ENCODE measurements around the gene ATP2B3. TPM values are rescaled to one million over a fixed set of nuclear protein-coding genes. Genes with fewer than 3 reads are reported as not detected.

ATP2B3 gene
- total RNA-seq, 1 donor from 2014 or later = 0.10 TPM

DNA sequence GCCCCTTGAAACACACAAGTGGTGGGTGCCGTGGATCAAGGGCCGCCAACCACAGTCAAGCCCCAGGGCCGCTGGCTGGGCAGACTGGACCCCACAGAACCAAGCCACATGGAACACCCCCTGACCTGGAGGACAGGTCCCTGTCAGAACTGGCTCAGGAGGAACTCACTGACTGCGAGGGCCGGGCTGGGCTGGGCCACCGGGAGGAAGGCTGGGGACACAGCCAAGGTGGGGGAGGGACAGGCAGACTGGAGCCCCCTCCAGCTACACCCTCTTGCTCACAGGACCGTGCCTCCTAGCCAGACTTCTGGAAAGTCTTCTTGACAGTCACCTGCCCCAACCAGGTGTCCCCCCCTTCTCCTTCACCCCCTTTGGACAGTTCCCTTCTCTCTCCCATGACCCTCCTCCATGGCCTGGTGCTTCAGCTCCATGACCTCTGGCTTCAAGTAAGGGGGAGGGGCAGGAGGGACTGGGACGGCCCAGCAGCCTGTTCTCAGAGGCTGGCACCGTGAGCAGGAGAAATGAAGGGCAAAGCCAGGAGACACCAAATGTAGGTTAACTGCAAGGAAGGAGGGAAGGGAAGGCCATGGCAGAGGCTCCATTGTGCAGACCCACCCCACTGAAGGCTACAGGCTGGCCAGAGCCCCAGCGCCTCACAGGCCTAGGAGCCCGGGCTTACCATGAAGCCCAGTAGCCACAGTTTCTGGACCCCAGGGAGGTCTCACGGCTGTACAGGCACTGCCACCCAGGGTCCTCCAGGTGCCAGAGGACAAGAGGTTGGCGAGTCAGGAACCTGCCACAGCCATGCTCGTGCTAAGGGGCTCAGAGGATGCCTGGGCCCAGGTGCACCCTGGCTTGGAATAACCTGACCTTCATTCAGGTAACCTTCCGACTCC is 107.0 kb downstream of the ATP2B3 start:
- H3K27ac Mint-ChIP-seq (ENCODE audit: unreplicated experiment) = no peak overlapping the region
- H3K4me1 Mint-ChIP-seq (ENCODE audit: unreplicated experiment) = no peaks in the 10 kb centered on the region
- H3K27me3 Mint-ChIP-seq (ENCODE audit: unreplicated experiment) = no peaks in the 10 kb centered on the region
- H3K36me3 Mint-ChIP-seq (ENCODE audit: low read depth, unreplicated experiment) = no peaks in the 10 kb centered on the region
- no peak overlapping the region for H3K4me3 Mint-ChIP-seq (ENCODE audit: unreplicated experiment)
- no peak for TF ChIP-seq CTCF (IDR thresholded peaks at IDR 0.05; ENCODE audit: unreplicated experiment)
- no peaks in the 10 kb centered on the region for H3K9me3 Mint-ChIP-seq (ENCODE audit: unreplicated experiment)
- DNase-seq (ENCODE audit: low spot score) = no peak

- TF ChIP-seq CTCF (IDR thresholded peaks at IDR 0.05; ENCODE audit: unreplicated experiment) = no peak
- no peak for DNase-seq (ENCODE audit: low spot score)
- Mint-ChIP-seq H3K4me1 (ENCODE audit: unreplicated experiment) (no peaks in the 10 kb centered on the region), H3K9me3 (ENCODE audit: unreplicated experiment) (no peaks in the 10 kb centered on the region), H3K27ac (ENCODE audit: unreplicated experiment) (no peak overlapping the region), H3K36me3 (ENCODE audit: low read depth, unreplicated experiment) (no peaks in the 10 kb centered on the region), H3K4me3 (ENCODE audit: unreplicated experiment) (no peak overlapping the region), H3K27me3 (ENCODE audit: unreplicated experiment) (peaks cover 1% of the 10 kb centered on the region)
Measured at GRCh38 chrX:153625271-153626024, 108.0 kb downstream of the ATP2B3 start.

- peaks cover 3% of the 10 kb centered on the region for H3K36me3 Mint-ChIP-seq (ENCODE audit: low read depth, unreplicated experiment)
- H3K9me3 Mint-ChIP-seq (ENCODE audit: unreplicated experiment) = no peaks in the 10 kb centered on the region
- no peak overlapping the region for H3K4me3 Mint-ChIP-seq (ENCODE audit: unreplicated experiment)
- no peak overlapping the region for H3K27ac Mint-ChIP-seq (ENCODE audit: unreplicated experiment)
- no peaks in the 10 kb centered on the region for H3K4me1 Mint-ChIP-seq (ENCODE audit: unreplicated experiment)
- no peak for TF ChIP-seq CTCF (IDR thresholded peaks at IDR 0.05; ENCODE audit: unreplicated experiment)
- DNase-seq (ENCODE audit: low spot score) = no peak
- peaks cover 1% of the 10 kb centered on the region for H3K27me3 Mint-ChIP-seq (ENCODE audit: unreplicated experiment)
Measured at GRCh38 chrX:153626025-153626633, 108.7 kb downstream of the ATP2B3 start.

GRCh38 chrX:153626863-153627674 is 109.6 kb downstream of the ATP2B3 start:
- Mint-ChIP-seq H3K27me3 (ENCODE audit: unreplicated experiment) (peaks cover 1% of the 10 kb centered on the region), H3K27ac (ENCODE audit: unreplicated experiment) (no peak overlapping the region), H3K9me3 (ENCODE audit: unreplicated experiment) (no peaks in the 10 kb centered on the region), H3K36me3 (ENCODE audit: low read depth, unreplicated experiment) (peaks cover 4% of the 10 kb centered on the region), H3K4me1 (ENCODE audit: unreplicated experiment) (no peaks in the 10 kb centered on the region), H3K4me3 (ENCODE audit: unreplicated experiment) (no peak overlapping the region)
- TF ChIP-seq CTCF (IDR thresholded peaks at IDR 0.05; ENCODE audit: unreplicated experiment) = no peak
- DNase-seq (ENCODE audit: low spot score) = no peak
